Measurements from ENCODE around the gene CEMIP2.

CEMIP2 gene

GRCh38 chr9:71796100-71796767 lies 27.9 kb upstream of the CEMIP2 start:
- Histone ChIP-seq H3K27ac (ENCODE audit: low read depth, low read length) (no peak overlapping the region), H3K4me3 (ENCODE audit: low read depth in 1 of 2, low read length in 2 of 2) (no peak overlapping the region), H3K27me3 (ENCODE audit: control insufficient read depth in 1 of 2, insufficient read depth in 2 of 2, low read length in 2 of 2) (no peaks in the 10 kb centered on the region), H3K9ac (ENCODE audit: low read length) (no peak overlapping the region), H3K9me3 (ENCODE audit: low read length) (no peaks in the 10 kb centered on the region), H3K4me1 (ENCODE audit: insufficient read depth, low read length) (no peaks in the 10 kb centered on the region), H3K36me3 (ENCODE audit: insufficient read depth, low read length) (no peaks in the 10 kb centered on the region)

- Histone ChIP-seq H3K36me3 (ENCODE audit: insufficient read depth, low read length) (no peaks in the 10 kb centered on the region), H3K27ac (ENCODE audit: low read depth, low read length) (no peak overlapping the region)
Observed at GRCh38 chr9:71795097-71795813, 26.9 kb upstream of the CEMIP2 start.

DNA sequence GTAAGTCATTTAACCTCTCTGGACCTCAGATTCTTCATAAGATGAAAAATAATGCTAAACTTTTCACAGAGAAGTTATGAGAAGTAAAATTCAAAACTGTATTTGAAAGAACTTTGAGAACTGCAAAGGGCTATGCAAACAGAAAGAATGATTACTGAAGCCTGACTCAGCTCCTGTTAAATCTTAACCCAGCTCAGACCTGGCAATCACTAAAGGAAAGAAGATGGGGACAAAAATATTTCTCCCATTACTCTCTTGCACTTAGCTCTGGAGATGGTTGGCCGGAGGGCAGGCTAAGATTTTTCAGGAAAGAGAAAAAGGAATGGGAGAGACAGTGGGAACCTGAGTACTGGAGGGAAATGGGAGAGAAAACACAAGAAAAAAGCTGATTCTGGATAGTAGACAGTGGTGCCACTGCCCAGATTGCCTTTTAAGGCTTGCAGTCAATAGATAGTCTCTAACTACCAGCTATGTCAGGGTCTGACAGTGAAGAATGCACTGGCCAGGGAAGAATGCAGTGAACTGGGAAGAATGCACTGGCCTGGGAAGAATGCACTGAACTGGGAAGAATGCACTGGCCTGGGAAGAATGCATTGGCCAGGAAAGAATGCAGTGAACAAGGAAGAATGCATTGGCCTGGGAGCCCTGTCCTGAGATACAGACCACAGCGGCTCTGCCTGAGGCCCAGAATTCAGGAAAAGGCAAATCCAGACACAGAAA lies 25.2 kb upstream of the CEMIP2 start:
- no peaks in the 10 kb centered on the region for H3K36me3 ChIP-seq (ENCODE audit: insufficient read depth, low read length)
- H3K4me1 ChIP-seq (ENCODE audit: insufficient read depth, low read length): no peaks in the 10 kb centered on the region
- H3K9ac ChIP-seq (ENCODE audit: low read length): no peak overlapping the region
- no peak overlapping the region for H3K4me3 ChIP-seq (ENCODE audit: low read depth in 1 of 2, low read length in 2 of 2)
- no peaks in the 10 kb centered on the region for H3K27me3 ChIP-seq (ENCODE audit: control insufficient read depth in 1 of 2, insufficient read depth in 2 of 2, low read length in 2 of 2)
- H3K27ac ChIP-seq (ENCODE audit: low read depth, low read length): no peak overlapping the region
- H3K9me3 ChIP-seq (ENCODE audit: low read length): no peaks in the 10 kb centered on the region

More at GRCh38 chr9:71795097-71795813, 26.9 kb upstream of the CEMIP2 start:
- Histone ChIP-seq H3K27me3 (ENCODE audit: control insufficient read depth in 1 of 2, insufficient read depth in 2 of 2, low read length in 2 of 2) (no peaks in the 10 kb centered on the region), H3K4me3 (ENCODE audit: low read depth in 1 of 2, low read length in 2 of 2) (no peak overlapping the region), H3K9me3 (ENCODE audit: low read length) (no peaks in the 10 kb centered on the region), H3K4me1 (ENCODE audit: insufficient read depth, low read length) (no peaks in the 10 kb centered on the region), H3K9ac (ENCODE audit: low read length) (no peak overlapping the region)

DNA sequence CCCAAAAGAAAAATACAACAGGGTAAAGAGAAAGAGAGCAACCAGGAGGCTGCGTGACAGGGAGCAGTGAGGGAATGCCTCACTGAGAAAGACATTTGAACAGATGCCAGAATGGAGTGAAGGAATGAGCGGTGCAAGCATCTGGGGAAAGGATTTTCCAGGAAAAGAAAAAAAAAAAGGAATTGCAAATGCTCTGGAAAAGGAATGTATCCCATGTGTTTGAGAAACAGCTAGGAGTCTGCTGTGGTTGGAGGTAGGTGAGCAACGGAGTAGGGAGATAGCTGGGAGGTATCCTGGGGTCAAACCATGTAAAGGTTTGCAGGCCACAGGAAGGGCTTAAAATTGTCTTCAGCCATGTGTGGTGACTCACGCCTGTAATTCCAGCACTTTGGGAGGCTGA lies 23.6 kb upstream of the CEMIP2 start:
- Histone ChIP-seq H3K4me1 (ENCODE audit: insufficient read depth, low read length) (no peaks in the 10 kb centered on the region), H3K9ac (ENCODE audit: low read length) (no peak overlapping the region), H3K4me3 (ENCODE audit: low read depth in 1 of 2, low read length in 2 of 2) (no peak overlapping the region), H3K36me3 (ENCODE audit: insufficient read depth, low read length) (no peaks in the 10 kb centered on the region), H3K27ac (ENCODE audit: low read depth, low read length) (no peak overlapping the region), H3K27me3 (ENCODE audit: control insufficient read depth in 1 of 2, insufficient read depth in 2 of 2, low read length in 2 of 2) (no peaks in the 10 kb centered on the region), H3K9me3 (ENCODE audit: low read length) (no peaks in the 10 kb centered on the region)

DNA sequence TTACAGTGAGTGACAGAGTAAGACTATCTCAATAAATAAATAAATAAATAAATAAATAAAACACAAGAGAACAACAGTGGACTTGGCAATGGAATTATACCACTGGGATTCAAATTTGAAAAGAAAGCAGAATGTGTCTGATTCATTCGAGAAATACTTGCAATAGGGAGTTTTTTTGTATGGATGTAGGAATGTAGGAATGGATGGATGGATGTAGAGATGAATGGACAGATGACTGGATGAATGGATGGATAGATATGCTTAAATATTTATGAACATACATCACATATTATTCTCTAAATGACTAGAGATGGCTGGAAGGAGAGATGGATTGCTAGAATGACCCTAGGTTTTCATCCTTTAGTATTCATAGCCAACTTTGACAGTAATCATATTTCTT lies 22.0 kb upstream of the CEMIP2 start:
- no peaks in the 10 kb centered on the region for H3K4me1 ChIP-seq (ENCODE audit: insufficient read depth, low read length)
- H3K36me3 ChIP-seq (ENCODE audit: insufficient read depth, low read length): no peaks in the 10 kb centered on the region
- H3K9ac ChIP-seq (ENCODE audit: low read length): no peak overlapping the region
- H3K27me3 ChIP-seq (ENCODE audit: control insufficient read depth in 1 of 2, insufficient read depth in 2 of 2, low read length in 2 of 2): no peaks in the 10 kb centered on the region
- no peak overlapping the region for H3K4me3 ChIP-seq (ENCODE audit: low read depth in 1 of 2, low read length in 2 of 2)
- no peak overlapping the region for H3K27ac ChIP-seq (ENCODE audit: low read depth, low read length)
- H3K9me3 ChIP-seq (ENCODE audit: low read length): no peaks in the 10 kb centered on the region

GRCh38 chr9:71783120-71783523 lies 14.8 kb upstream of the CEMIP2 start:
- no peak overlapping the region for H3K4me3 ChIP-seq (ENCODE audit: low read depth in 1 of 2, low read length in 2 of 2)
- no peaks in the 10 kb centered on the region for H3K27me3 ChIP-seq (ENCODE audit: control insufficient read depth in 1 of 2, insufficient read depth in 2 of 2, low read length in 2 of 2)
- no peaks in the 10 kb centered on the region for H3K4me1 ChIP-seq (ENCODE audit: insufficient read depth, low read length)
- H3K9ac ChIP-seq (ENCODE audit: low read length): no peak overlapping the region
- no peak overlapping the region for H3K27ac ChIP-seq (ENCODE audit: low read depth, low read length)
- no peaks in the 10 kb centered on the region for H3K9me3 ChIP-seq (ENCODE audit: low read length)
- H3K36me3 ChIP-seq (ENCODE audit: insufficient read depth, low read length): no peaks in the 10 kb centered on the region

DNA sequence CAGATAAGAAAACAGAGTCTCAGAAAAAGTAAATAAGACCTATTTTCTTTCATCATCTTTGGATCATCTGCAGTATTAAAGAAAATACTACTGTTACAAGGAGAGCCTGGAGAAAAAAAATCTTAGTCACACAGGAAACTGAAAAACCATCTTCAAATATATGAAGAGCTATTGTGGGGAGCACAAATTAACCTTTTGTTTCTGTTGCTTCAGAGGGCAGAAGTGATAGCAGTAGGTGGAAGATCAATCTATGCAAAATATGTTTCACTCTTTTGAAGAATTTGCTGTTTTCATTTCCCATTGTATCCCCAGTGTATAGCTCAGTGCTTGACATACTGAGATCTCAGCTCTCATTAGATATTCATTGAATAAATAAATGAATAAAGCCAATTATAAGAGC lies 13.1 kb upstream of the CEMIP2 start:
- Histone ChIP-seq H3K9me3 (ENCODE audit: low read length) (no peaks in the 10 kb centered on the region), H3K4me3 (ENCODE audit: low read depth in 1 of 2, low read length in 2 of 2) (no peak overlapping the region), H3K27me3 (ENCODE audit: control insufficient read depth in 1 of 2, insufficient read depth in 2 of 2, low read length in 2 of 2) (no peaks in the 10 kb centered on the region), H3K27ac (ENCODE audit: low read depth, low read length) (no peak overlapping the region), H3K9ac (ENCODE audit: low read length) (no peak overlapping the region), H3K36me3 (ENCODE audit: insufficient read depth, low read length) (no peaks in the 10 kb centered on the region), H3K4me1 (ENCODE audit: insufficient read depth, low read length) (no peaks in the 10 kb centered on the region)

DNA sequence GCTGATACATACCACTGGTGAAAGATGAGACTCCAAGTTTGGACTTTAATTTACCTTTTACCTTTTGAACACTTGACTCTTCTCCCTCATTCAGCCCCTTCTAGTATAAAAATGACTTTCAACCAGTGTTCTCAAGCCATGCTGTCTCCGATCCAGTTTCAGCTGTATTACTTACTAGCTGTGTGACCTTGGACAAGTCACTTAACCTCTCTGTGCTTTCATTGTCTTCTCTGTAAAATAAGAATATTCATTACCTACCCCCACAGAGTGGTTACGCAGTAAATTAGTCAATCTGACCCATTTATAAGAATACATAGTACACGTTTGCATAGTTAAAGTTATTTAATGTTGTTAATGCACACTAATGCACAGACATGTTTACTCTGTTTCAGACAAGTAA lies 12.6 kb upstream of the CEMIP2 start:
- Histone ChIP-seq H3K27ac (ENCODE audit: low read depth, low read length) (no peak overlapping the region), H3K4me3 (ENCODE audit: low read depth in 1 of 2, low read length in 2 of 2) (no peak overlapping the region), H3K9me3 (ENCODE audit: low read length) (no peaks in the 10 kb centered on the region), H3K36me3 (ENCODE audit: insufficient read depth, low read length) (no peaks in the 10 kb centered on the region), H3K4me1 (ENCODE audit: insufficient read depth, low read length) (no peaks in the 10 kb centered on the region), H3K27me3 (ENCODE audit: control insufficient read depth in 1 of 2, insufficient read depth in 2 of 2, low read length in 2 of 2) (no peaks in the 10 kb centered on the region), H3K9ac (ENCODE audit: low read length) (no peak overlapping the region)

DNA sequence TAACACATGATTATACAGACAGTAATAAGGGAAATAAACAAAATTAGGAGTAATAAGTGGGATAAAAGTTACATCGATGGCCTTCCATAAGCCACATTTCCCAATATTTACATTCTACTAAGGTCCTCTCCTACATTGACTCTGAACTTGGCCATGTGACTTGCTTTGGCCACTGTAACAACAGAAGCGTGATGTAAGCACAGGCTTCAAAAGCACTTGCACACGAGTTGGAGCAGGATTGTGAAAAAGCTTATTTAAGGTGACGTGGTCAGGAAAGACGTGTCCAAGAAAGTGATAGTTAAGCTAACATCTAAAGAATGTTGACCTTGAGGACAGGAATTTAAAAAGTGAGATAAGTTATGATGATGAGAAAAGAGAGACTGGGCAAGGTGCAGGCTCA lies 9.8 kb upstream of the CEMIP2 start:
- H3K4me1 ChIP-seq (ENCODE audit: insufficient read depth, low read length): no peaks in the 10 kb centered on the region
- no peak overlapping the region for H3K27ac ChIP-seq (ENCODE audit: low read depth, low read length)
- no peaks in the 10 kb centered on the region for H3K36me3 ChIP-seq (ENCODE audit: insufficient read depth, low read length)
- H3K9me3 ChIP-seq (ENCODE audit: low read length): no peaks in the 10 kb centered on the region
- no peak overlapping the region for H3K9ac ChIP-seq (ENCODE audit: low read length)
- no peak overlapping the region for H3K4me3 ChIP-seq (ENCODE audit: low read depth in 1 of 2, low read length in 2 of 2)
- H3K27me3 ChIP-seq (ENCODE audit: control insufficient read depth in 1 of 2, insufficient read depth in 2 of 2, low read length in 2 of 2): no peaks in the 10 kb centered on the region

- Histone ChIP-seq H3K9ac (ENCODE audit: low read length) (no peak overlapping the region), H3K4me1 (ENCODE audit: insufficient read depth, low read length) (peaks cover under 1% of the 10 kb centered on the region), H3K36me3 (ENCODE audit: insufficient read depth, low read length) (no peaks in the 10 kb centered on the region), H3K27ac (ENCODE audit: low read depth, low read length) (no peak overlapping the region), H3K27me3 (ENCODE audit: control insufficient read depth in 1 of 2, insufficient read depth in 2 of 2, low read length in 2 of 2) (no peaks in the 10 kb centered on the region), H3K4me3 (ENCODE audit: low read depth in 1 of 2, low read length in 2 of 2) (no peak overlapping the region), H3K9me3 (ENCODE audit: low read length) (no peaks in the 10 kb centered on the region)
Observed at GRCh38 chr9:71774920-71775319, 6.6 kb upstream of the CEMIP2 start.

DNA sequence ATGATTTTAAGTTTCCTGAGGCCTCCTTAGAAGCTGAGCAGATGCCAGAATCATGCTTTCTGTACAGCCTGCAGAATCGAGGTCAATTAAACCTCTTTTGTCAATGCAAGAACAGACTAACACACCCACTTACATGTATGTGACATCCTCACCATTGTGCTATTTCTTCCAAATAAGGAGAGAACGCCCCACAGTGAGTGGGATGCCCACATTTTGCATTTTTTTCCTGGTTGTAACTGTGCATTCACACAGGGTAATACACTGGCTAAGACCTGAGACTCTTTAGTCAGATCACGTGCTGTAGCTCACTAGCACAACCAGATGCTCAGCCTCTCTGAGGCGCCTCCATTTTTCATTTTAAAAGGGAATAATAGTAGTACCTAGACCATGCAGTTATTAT lies 4.4 kb upstream of the CEMIP2 start:
- H3K4me1 ChIP-seq (ENCODE audit: insufficient read depth, low read length): peaks cover 5% of the 10 kb centered on the region
- H3K9ac ChIP-seq (ENCODE audit: low read length): no peak overlapping the region
- H3K27ac ChIP-seq (ENCODE audit: low read depth, low read length): no peak overlapping the region
- H3K4me3 ChIP-seq (ENCODE audit: low read depth in 1 of 2, low read length in 2 of 2): no peak overlapping the region
- H3K27me3 ChIP-seq (ENCODE audit: control insufficient read depth in 1 of 2, insufficient read depth in 2 of 2, low read length in 2 of 2): no peaks in the 10 kb centered on the region
- H3K36me3 ChIP-seq (ENCODE audit: insufficient read depth, low read length): no peaks in the 10 kb centered on the region
- no peaks in the 10 kb centered on the region for H3K9me3 ChIP-seq (ENCODE audit: low read length)

All from muscle layer of colon (tissue), 2 donors.